HG02884 (cell line): ENCODE results near the gene ANKRD65.
"Not testable (repeated sequence)": the region's sequence is repeated elsewhere in the genome, so short reads cannot be mapped to it uniquely, and the experiment has no call there.

Experiments
- ATAC-seq: cut with Tn5 transposase; IDR thresholded peaks from one replicate; pipeline ENCODE4 v1.9.1; 2021; ENCODE audit warnings: mild to moderate bottlenecking, moderate library complexity; ENCODE audit not compliant: unreplicated experiment

ANKRD65 gene

GRCh38 chr1:1373815-1374588, 47.1 kb downstream of the ANKRD65 start:
- ATAC-seq, result no peak

GRCh38 chr1:1373051-1373814, 47.8 kb downstream of the ANKRD65 start:
- no peak for ATAC-seq

DNA sequence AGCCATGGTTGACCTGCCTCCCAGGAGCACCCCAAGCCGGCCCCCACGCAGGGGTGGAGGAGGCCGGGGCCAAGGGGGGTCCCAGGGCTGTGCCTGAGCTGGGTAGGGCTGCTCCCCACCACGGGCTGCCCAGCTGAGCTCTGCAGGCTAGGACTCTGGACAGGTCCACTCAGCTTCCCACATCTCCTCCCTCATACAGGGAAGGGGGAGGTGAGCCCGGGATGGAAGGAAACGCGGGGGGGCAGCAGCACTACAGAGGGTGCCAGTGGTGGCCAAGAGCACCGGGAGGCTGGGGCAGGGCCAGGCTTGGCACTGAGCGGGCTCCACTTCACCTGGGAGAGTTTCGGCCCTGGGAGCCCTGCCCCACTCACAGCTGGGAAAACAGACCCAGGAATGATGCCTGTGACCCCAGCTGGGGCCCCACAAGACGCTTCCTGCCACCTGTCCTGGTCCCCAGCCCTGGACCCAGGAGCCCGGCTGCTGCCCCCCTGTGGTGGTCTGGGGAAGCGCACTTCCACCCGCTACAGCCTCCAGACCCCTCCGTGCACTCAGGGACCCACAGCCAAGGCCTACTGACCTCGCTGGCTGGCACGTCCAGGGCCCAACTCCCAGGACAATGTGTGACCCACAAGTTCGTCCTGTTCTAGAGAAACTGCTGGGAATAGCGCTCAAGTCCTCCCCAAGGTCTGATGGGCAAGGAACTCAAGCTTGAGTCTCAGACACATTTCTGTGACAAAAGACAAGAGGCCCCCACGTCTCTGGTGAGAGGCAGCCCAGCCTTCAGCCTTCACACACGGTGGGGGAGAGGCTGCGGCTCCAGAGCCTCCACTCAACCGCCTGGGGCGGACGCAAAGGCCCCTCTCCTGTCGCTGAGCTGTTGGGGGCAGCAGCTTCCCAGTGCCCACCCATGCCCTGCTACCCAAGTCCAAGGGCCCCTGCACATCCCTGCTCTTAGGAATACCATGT, 49.0 kb downstream of the ANKRD65 start:
- ATAC-seq, result no peak

DNA sequence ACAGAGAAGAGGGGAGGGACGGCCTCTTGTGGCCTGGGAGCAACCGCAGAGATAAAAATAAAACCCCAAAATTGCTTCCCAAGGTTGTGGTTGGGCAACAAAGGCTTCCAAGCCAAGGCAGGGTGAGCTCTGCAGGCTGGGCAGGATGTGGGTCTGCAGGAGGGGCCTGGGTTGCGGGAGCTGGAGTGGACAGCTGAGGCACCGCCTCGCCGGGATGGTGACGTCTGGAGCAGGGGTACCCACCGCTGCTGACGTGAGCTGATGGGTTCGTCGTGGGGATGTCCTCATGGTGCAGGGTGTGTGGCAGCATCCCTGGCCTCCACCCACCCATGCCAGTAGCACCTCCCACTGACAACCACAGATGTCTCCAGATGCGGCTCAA, 49.7 kb downstream of the ANKRD65 start:
- no peak for ATAC-seq

GRCh38 chr1:1370771-1371300, 50.2 kb downstream of the ANKRD65 start:
- ATAC-seq, result no peak

DNA sequence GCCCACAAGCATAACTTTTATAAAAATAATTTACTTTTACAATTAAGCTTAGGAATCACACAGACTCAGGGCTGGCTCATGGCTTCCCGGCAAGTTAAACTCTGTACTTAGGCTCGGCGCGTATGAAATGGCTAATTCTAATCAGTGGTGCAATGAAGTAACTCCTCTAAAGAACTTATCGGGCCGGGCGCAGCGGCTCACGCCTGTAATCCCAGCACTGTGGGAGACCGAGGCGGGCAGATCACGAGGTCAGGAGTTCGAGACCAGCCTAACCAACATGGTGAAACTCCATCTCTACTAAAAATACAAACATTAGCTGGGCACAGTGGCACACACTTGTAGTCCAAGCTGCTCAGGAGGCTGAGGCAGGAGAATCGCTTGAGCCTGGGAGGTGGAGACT, 51.0 kb downstream of the ANKRD65 start:
- ATAC-seq, result not testable (repeated sequence)
